Posterior vena cava (tissue), 2 donors: ENCODE measurements around the gene TMEM42. TPM values are rescaled to one million over a fixed set of nuclear protein-coding genes. Genes with fewer than 3 reads are reported as not detected.
A peak's percentile ranks its signal among the peaks of the same experiment; 100 is the strongest.

ENCODE experiments used
- DNase-seq: peaks from one replicate; pipeline ENCODE4 v3.0.0-alpha.2; 2020; ENCODE audit warnings: low spot score
- intact Hi-C, 2 donors: fragments of 100-400 bp; cut with DNase I; formaldehyde crosslinking; loops; one replicate each; pipeline versions ENCODE4 v1.14.1 to v1.14.2; 2022 to 2023
- total RNA-seq, 2 donors: library from RNA; stranded (reverse); fragmentation: NEBNext Ultra II Directional; extraction: Animal tissue kit (Norgen Biotek cat#: 25700); gene quantifications; one replicate each; pipeline ENCODE4 v1.2.1, GENCODE V29; 2021
- donor health status: DM: yes; HTN: yes; CAD: no.
- donor health status: DM: yes; HTN: yes; CAD: no.

The TMEM42 gene
- total RNA-seq, 2 donors from 2014 or later: 6.7 to 10.8 TPM

GRCh38 chr3:44903751-44904150, 42.0 kb downstream of the TMEM42 start:
- DNase-seq: no peak
- intact Hi-C loops: no loop called here

- intact Hi-C loops: no loop called here
- no peak for DNase-seq
These were observed 43.9 kb downstream of the TMEM42 start for GRCh38 chr3:44905446-44906157.

GRCh38 chr3:44906997-44907396, 45.3 kb downstream of the TMEM42 start:
- DNase-seq: no peak
- intact Hi-C loops: no loop called here

- intact Hi-C loops: no loop called here
- DNase-seq: no peak
These were observed 45.9 kb downstream of the TMEM42 start for GRCh38 chr3:44907612-44908011.

GRCh38 chr3:44909063-44909462, 47.4 kb downstream of the TMEM42 start:
- intact Hi-C loops: no loop called here
- no peak for DNase-seq

- DNase-seq: no peak
- intact Hi-C loops: no loop called here
These were observed 49.0 kb downstream of the TMEM42 start for GRCh38 chr3:44910693-44911092.

- intact Hi-C loops: no loop called here
- peak; percentile 89 for DNase-seq
These were observed 52.3 kb downstream of the TMEM42 start for GRCh38 chr3:44913868-44914468.

GRCh38 chr3:44914936-44915335, 53.2 kb downstream of the TMEM42 start:
- intact Hi-C loops: loop anchor here in 1 of 2 donors (5.0 kb wide), 1 partner anchor 383 kb away; no protein-coding TSS in a partner anchor
- no peak for DNase-seq

Other genes with a start within 250 kb of the TMEM42 start
- 10 to 100 TPM; 14.0 to 14.3 TPM for gene ZNF197, start 236.9 kb upstream of the TMEM42 start, total RNA-seq
- gene ZNF35, start 213.2 kb upstream of the TMEM42 start, total RNA-seq: 10 to 100 TPM; 10.6 to 16.1 TPM
- 1 to 10 TPM; 5.7 to 5.8 TPM for gene ZNF502, start 149.3 kb upstream of the TMEM42 start, total RNA-seq
- 1 to 10 TPM; 7.2 to 8.1 TPM for gene ZNF501, start 132.3 kb upstream of the TMEM42 start, total RNA-seq
- 10 to 100 TPM; 26.9 to 27.2 TPM for gene KIAA1143, start 100.3 kb upstream of the TMEM42 start, total RNA-seq
- gene KIF15, start 100.1 kb upstream of the TMEM42 start, total RNA-seq: under 1 TPM; 0.19 to 0.65 TPM
- not detected for gene TGM4, start 12.7 kb downstream of the TMEM42 start, total RNA-seq
- 10 to 100 TPM; 59.0 to 59.7 TPM for gene ZDHHC3, start 114.3 kb downstream of the TMEM42 start, total RNA-seq
- 10 to 100 TPM; 27.3 to 30.8 TPM for gene EXOSC7, start 114.3 kb downstream of the TMEM42 start, total RNA-seq
- 100 to 1,000 TPM in 1 of 2 donors, 10 to 100 TPM in 1; 50.0 to 136 TPM for gene CLEC3B, start 164.4 kb downstream of the TMEM42 start, total RNA-seq